Measurements from ENCODE around the gene ATP2B1.

DNA sequence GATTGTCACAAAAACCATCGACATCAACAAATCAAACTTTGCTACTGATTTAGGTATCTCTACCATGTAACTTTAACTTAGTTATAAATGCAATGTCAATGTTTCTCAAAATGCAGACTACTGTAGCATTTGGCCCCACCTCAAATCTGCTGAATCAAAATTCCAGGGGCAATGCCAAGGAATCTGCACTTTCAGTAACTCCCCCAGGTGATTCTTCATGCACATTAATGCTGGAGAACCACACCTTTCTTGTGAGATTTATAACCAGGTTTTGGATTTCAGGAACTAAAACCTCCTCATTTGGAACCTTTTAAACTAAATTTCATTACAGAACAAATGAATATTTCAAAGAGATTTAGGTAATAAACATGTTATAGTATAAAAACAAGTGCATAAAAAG, 4.9 kb downstream of the ATP2B1 start:
- TF ChIP-seq POLR2A (IDR thresholded peaks at IDR 0.05), result no peak
- TF ChIP-seq, protein P1, sequence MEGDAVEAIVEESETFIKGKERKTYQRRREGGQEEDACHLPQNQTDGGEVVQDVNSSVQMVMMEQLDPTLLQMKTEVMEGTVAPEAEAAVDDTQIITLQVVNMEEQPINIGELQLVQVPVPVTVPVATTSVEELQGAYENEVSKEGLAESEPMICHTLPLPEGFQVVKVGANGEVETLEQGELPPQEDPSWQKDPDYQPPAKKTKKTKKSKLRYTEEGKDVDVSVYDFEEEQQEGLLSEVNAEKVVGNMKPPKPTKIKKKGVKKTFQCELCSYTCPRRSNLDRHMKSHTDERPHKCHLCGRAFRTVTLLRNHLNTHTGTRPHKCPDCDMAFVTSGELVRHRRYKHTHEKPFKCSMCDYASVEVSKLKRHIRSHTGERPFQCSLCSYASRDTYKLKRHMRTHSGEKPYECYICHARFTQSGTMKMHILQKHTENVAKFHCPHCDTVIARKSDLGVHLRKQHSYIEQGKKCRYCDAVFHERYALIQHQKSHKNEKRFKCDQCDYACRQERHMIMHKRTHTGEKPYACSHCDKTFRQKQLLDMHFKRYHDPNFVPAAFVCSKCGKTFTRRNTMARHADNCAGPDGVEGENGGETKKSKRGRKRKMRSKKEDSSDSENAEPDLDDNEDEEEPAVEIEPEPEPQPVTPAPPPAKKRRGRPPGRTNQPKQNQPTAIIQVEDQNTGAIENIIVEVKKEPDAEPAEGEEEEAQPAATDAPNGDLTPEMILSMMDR (IDR thresholded peaks at IDR 0.05), result no peak
